Osteoblast (primary cell): Measurements from ENCODE around the gene GCHFR. TPM values are rescaled to one million over a fixed set of nuclear protein-coding genes. Genes with fewer than 3 reads are reported as not detected.

ENCODE experiments used
- DNase-seq: peaks from one replicate; pipeline ENCODE4 v3.0.0; 2011; ENCODE audit warnings: low spot score, mixed read lengths; ENCODE audit not compliant: insufficient read length; ENCODE audit errors: missing footprints
- H2AFZ ChIP-seq: 2 replicates; pipeline ENCODE4 v1.6.0; 2011; ENCODE audit warnings: mild to moderate bottlenecking, low read length
- H3K27ac ChIP-seq: 2 replicates; pipeline ENCODE4 v1.5.1; 2011; ENCODE audit warnings: mild to moderate bottlenecking, low read depth, low read length, moderate library complexity
- H3K27me3 ChIP-seq: 2 replicates; pipeline ENCODE4 v1.6.0; 2012; ENCODE audit warnings: mild to moderate bottlenecking, control low read depth, inconsistent platforms, low read length, moderate library complexity; ENCODE audit not compliant: insufficient read depth
- H3K36me3 ChIP-seq: 2 replicates; pipeline ENCODE4 v1.5.1; 2011; ENCODE audit warnings: mild to moderate bottlenecking, low read length, control low read depth, moderate library complexity; ENCODE audit not compliant: insufficient read depth
- H3K4me1 ChIP-seq: 2 replicates; pipeline ENCODE4 v1.5.1; 2011; ENCODE audit warnings: mild to moderate bottlenecking, low read length, control low read depth, moderate library complexity; ENCODE audit not compliant: insufficient read depth
- H3K4me2 ChIP-seq: 2 replicates; pipeline ENCODE4 v1.6.0; 2011; ENCODE audit warnings: mild to moderate bottlenecking, low read length; ENCODE audit not compliant: insufficient read depth
- H3K4me3 ChIP-seq: fragments of 200-600 bp; sonication (generic); 3 replicates; pipeline ENCODE4 v1.5.1; 2012; ENCODE audit warnings: mild to moderate bottlenecking, low read length, inconsistent platforms; ENCODE audit not compliant: insufficient read depth
- H3K79me2 ChIP-seq: 2 replicates; pipeline ENCODE4 v1.6.0; 2012; ENCODE audit warnings: mild to moderate bottlenecking, low read length, control low read depth, inconsistent platforms; ENCODE audit not compliant: insufficient read depth
- H3K9me3 ChIP-seq: 2 replicates; pipeline ENCODE4 v1.5.1; 2011; ENCODE audit warnings: low read depth, low read length, control low read depth
- H4K20me1 ChIP-seq: 2 replicates; pipeline ENCODE4 v1.6.0; 2012; ENCODE audit warnings: mild to moderate bottlenecking, low read length, control low read depth; ENCODE audit not compliant: insufficient read depth
- total RNA-seq: library from RNA; depleted of rRNA; stranded (reverse); fragments of >200 nt; gene quantifications from 2 replicates; pipeline ENCODE4 v1.2.3, GENCODE V29; 2012
- TF ChIP-seq, protein P1 (sequence below): IDR thresholded peaks from 2 replicates; pipeline ENCODE4 v1.5.1; 2011; ENCODE audit warnings: mild to moderate bottlenecking, low read depth, low read length, moderate library complexity; ENCODE audit errors: extremely low read depth

The GCHFR gene
- total RNA-seq, 1 donor: 4.7 TPM

DNA sequence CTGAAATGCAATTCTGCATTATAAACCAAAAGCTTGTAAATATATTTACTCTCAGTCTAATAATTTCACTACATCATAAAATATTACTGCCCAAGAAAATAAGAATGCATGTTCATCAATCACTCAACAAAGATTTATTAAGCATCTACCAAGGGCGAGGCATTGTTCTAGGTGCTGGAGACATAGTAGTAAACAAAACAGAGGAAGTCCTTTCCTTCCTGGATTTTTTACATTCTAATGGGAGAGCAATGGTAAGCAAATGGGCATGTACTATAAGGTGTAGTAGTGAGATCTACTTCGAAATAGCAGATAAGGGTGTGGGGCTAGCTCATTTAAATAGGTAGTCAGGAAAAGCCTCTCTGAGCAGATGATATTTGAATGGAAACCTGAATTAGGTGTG, 32.2 kb downstream of the GCHFR start:
- Histone ChIP-seq H4K20me1 (peaks cover 9% of the 10 kb centered on the region), H3K4me2 (no peak overlapping the region), H3K27ac (no peak overlapping the region)

DNA sequence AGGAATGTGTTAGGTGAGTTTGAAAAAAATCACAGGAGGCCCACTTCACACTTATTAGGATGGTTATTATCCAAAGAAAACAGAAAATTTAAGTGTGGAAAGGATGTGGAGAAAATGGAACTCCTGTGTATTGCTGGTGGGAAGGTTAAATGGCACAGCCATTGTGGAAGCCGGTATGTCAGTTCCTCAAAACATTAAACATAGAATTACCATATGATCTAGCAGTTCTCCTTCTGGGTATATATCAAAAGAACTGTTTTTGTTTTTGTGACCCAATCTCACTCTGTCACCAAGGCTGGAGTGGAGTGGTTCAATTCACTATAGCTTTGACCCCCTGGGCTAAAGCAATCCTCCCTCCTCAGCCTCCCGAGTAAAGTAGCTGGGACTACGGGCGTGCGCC, 32.6 kb downstream of the GCHFR start:
- peaks cover 11% of the 10 kb centered on the region for H3K4me1 ChIP-seq
- H3K79me2 ChIP-seq: peaks cover 55% of the 10 kb centered on the region
- peaks cover 4% of the 10 kb centered on the region for H3K36me3 ChIP-seq
- H3K4me2 ChIP-seq: no peak overlapping the region
- no peak overlapping the region for H2AFZ ChIP-seq
- no peaks in the 10 kb centered on the region for H3K27me3 ChIP-seq
- H3K27ac ChIP-seq: no peak overlapping the region
- TF ChIP-seq, protein P1, sequence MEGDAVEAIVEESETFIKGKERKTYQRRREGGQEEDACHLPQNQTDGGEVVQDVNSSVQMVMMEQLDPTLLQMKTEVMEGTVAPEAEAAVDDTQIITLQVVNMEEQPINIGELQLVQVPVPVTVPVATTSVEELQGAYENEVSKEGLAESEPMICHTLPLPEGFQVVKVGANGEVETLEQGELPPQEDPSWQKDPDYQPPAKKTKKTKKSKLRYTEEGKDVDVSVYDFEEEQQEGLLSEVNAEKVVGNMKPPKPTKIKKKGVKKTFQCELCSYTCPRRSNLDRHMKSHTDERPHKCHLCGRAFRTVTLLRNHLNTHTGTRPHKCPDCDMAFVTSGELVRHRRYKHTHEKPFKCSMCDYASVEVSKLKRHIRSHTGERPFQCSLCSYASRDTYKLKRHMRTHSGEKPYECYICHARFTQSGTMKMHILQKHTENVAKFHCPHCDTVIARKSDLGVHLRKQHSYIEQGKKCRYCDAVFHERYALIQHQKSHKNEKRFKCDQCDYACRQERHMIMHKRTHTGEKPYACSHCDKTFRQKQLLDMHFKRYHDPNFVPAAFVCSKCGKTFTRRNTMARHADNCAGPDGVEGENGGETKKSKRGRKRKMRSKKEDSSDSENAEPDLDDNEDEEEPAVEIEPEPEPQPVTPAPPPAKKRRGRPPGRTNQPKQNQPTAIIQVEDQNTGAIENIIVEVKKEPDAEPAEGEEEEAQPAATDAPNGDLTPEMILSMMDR: no peak
- no peaks in the 10 kb centered on the region for H3K9me3 ChIP-seq
- DNase-seq: no peak
- H3K4me3 ChIP-seq: no peak overlapping the region
- peaks cover 9% of the 10 kb centered on the region for H4K20me1 ChIP-seq

More for the DNA sequence above, 32.2 kb downstream of the GCHFR start:
- Histone ChIP-seq H3K36me3 (peaks cover 4% of the 10 kb centered on the region), H3K79me2 (peaks cover 55% of the 10 kb centered on the region), H3K4me1 (peaks cover 11% of the 10 kb centered on the region), H2AFZ (no peak overlapping the region), H3K27me3 (no peaks in the 10 kb centered on the region), H3K9me3 (no peaks in the 10 kb centered on the region), H3K4me3 (no peak overlapping the region)
- DNase-seq: no peak
- TF ChIP-seq, protein P1: no peak

DNA sequence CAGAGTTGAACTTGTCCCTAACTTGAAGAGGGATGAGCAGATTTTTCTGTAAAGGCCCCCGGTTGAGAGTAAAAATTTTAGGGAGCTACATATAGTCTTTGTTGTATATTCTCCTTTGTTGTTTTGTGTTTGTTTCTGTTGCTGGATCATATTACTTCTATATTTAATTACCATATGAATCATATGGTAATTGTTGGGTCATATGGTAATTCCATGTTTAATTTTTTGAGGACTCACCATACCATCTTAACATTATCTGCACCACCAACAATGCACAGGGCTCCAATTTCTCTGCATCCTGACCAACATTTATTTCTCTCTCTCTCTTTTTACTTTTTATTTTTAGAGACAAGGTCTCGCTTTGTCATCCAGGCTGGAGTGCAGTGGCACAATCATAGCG, 35.7 kb downstream of the GCHFR start:
- Histone ChIP-seq H4K20me1 (peaks cover 5% of the 10 kb centered on the region), H3K27ac (no peak overlapping the region), H3K9me3 (no peaks in the 10 kb centered on the region), H3K4me3 (no peak overlapping the region), H3K36me3 (peaks cover 3% of the 10 kb centered on the region), H2AFZ (no peak overlapping the region), H3K4me2 (no peak overlapping the region), H3K4me1 (no peaks in the 10 kb centered on the region), H3K79me2 (peaks cover 69% of the 10 kb centered on the region), H3K27me3 (no peaks in the 10 kb centered on the region)
- TF ChIP-seq, protein P1: no peak
- no peak for DNase-seq

DNA sequence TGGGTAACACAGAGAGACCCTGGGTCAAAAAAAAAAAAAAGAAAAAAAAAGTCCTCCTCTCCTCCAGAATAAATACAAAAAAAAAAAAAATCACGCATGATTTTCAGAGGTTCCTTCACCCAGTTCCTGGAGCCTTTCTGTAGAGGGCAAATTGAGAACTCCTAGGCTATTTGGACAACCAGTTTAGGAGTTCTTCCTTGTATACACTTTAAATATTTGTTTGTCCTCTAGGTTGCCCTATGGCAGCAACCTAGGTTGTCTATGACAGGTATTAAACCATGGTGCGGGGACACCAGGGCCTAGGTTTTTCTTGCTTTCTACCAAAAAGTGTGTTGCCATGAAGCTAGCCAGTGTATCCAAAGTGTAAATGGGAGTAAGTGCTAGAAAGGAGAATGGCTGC, 39.2 kb downstream of the GCHFR start:
- Histone ChIP-seq H3K4me1 (peaks cover 7% of the 10 kb centered on the region), H3K27me3 (no peaks in the 10 kb centered on the region), H3K9me3 (no peaks in the 10 kb centered on the region), H3K4me3 (no peak overlapping the region), H3K36me3 (peaks cover 3% of the 10 kb centered on the region), H3K4me2 (no peak overlapping the region), H2AFZ (no peak overlapping the region), H3K79me2 (peaks cover 66% of the 10 kb centered on the region), H3K27ac (no peak overlapping the region), H4K20me1 (peaks cover 5% of the 10 kb centered on the region)
- no peak for DNase-seq
- TF ChIP-seq, protein P1: no peak
